ENCODE results near the gene ETS1. TPM values are rescaled to one million over a fixed set of nuclear protein-coding genes. Genes with fewer than 3 reads are reported as not detected.

The ETS1 gene
- total and polyA plus RNA-seq, 2 experiments from 2014 or later: 25.6 to 52.6 TPM

DNA sequence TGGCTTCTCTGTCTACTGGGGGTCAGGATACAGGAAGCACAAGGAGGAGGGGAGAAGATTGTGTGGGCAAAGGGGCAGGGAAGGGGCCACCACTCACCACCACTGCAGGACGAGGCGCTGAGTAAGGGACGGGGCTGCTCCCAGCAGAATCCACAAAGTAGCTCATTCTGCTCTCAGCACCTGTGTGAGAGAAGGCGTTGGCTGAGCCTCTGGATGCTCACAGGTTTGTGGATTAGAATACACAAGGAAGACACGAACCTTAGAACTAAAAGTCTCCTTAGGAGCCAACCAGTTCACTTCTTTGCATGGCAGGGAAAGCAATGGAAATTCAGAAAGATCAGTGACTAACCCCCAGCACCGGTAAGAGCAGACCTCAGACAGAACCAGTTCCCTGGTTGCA is 14.4 kb downstream of the ETS1 start:
- peaks cover 60% of the 10 kb centered on the region for H3K4me1 Mint-ChIP-seq
- Histone ChIP-seq H3K36me3 (ENCODE audit: insufficient read depth) (no peaks in the 10 kb centered on the region), H3K27ac (ENCODE audit: low read depth) (peak overlapping the region; percentile 87), H3K79me2 (replicated peaks; ENCODE audit: insufficient read depth) (peaks cover 61% of the 10 kb centered on the region), H3K27me3 (ENCODE audit: insufficient read depth) (no peaks in the 10 kb centered on the region), H3K9me2 (ENCODE audit: insufficient read depth) (no peaks in the 10 kb centered on the region), H3K4me3 (no peak overlapping the region), H3K4me1 (ENCODE audit: insufficient read depth) (peaks cover 46% of the 10 kb centered on the region), H3F3A (replicated peaks; ENCODE audit: low read depth) (no peaks in the 10 kb centered on the region), H2AFZ (no peak overlapping the region), H4K20me1 (replicated peaks; ENCODE audit: insufficient read depth) (no peaks in the 10 kb centered on the region), H3K4me2 (peak overlapping the region; percentile 40; the same call in 1 of the 2 replicates)
- peak; percentile 62 for DNase-seq (ENCODE audit: low spot score)
- TF ChIP-seq NANOG (IDR thresholded peaks at IDR 0.05; ENCODE audit: borderline replicate concordance): no peak
- no peak overlapping the region for H3K4me3 Mint-ChIP-seq
- peaks cover under 1% of the 10 kb centered on the region for H3K27me3 Mint-ChIP-seq (ENCODE audit: insufficient read depth, low read depth, poor library complexity)
- H3K9me3 Mint-ChIP-seq: no peaks in the 10 kb centered on the region
- ATAC-seq: peak; percentile 68
- H3K36me3 Mint-ChIP-seq (ENCODE audit: low read depth): peaks cover 4% of the 10 kb centered on the region; the same call in 2 of the 3 replicates
- H3K27ac Mint-ChIP-seq: no peak overlapping the region

DNA sequence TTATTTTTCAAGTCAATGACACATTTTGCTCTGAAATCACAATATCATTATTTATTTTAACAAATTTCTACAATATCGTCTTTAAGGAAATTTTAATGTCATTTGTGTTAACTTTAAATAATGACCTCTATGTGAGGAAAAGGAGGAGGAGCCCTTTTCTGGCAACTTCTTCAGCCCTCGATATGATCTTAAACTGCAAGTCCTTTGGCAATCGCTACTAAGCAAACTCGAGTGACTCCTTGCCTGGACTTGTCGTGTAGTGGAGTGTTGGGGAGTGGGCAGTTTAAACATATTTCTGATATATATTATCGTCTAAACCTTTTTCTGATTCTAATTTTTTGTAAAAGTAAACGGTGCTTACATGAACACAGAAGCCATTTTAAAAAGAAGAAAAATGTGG is 16.7 kb downstream of the ETS1 start:
- no peak overlapping the region for H3K4me3 ChIP-seq
- Mint-ChIP-seq H3K36me3 (ENCODE audit: low read depth) (peaks cover 13% of the 10 kb centered on the region), H3K27ac (no peak overlapping the region), H3K9me3 (no peaks in the 10 kb centered on the region), H3K4me3 (no peak overlapping the region), H3K4me1 (peaks cover 37% of the 10 kb centered on the region), H3K27me3 (ENCODE audit: insufficient read depth, low read depth, poor library complexity) (no peaks in the 10 kb centered on the region)
- DNase-seq (ENCODE audit: low spot score) (no peak), ATAC-seq (no peak)
- H3K9me2 ChIP-seq (ENCODE audit: insufficient read depth): no peaks in the 10 kb centered on the region
- no peaks in the 10 kb centered on the region for H3K27me3 ChIP-seq (ENCODE audit: insufficient read depth)
- H3K27ac ChIP-seq (ENCODE audit: low read depth): no peak overlapping the region
- no peaks in the 10 kb centered on the region; the same call in 1 of the 2 replicates for H4K20me1 ChIP-seq (replicated peaks; ENCODE audit: insufficient read depth)
- H3K79me2 ChIP-seq (replicated peaks; ENCODE audit: insufficient read depth): peaks cover 40% of the 10 kb centered on the region
- no peak overlapping the region for H2AFZ ChIP-seq
- H3K4me1 ChIP-seq (ENCODE audit: insufficient read depth): peaks cover 23% of the 10 kb centered on the region
- H3F3A ChIP-seq (replicated peaks; ENCODE audit: low read depth): no peaks in the 10 kb centered on the region
- H3K4me2 ChIP-seq: no peak overlapping the region
- H3K36me3 ChIP-seq (ENCODE audit: insufficient read depth): no peaks in the 10 kb centered on the region; the same call in 1 of the 2 replicates
- TF ChIP-seq, protein P1, sequence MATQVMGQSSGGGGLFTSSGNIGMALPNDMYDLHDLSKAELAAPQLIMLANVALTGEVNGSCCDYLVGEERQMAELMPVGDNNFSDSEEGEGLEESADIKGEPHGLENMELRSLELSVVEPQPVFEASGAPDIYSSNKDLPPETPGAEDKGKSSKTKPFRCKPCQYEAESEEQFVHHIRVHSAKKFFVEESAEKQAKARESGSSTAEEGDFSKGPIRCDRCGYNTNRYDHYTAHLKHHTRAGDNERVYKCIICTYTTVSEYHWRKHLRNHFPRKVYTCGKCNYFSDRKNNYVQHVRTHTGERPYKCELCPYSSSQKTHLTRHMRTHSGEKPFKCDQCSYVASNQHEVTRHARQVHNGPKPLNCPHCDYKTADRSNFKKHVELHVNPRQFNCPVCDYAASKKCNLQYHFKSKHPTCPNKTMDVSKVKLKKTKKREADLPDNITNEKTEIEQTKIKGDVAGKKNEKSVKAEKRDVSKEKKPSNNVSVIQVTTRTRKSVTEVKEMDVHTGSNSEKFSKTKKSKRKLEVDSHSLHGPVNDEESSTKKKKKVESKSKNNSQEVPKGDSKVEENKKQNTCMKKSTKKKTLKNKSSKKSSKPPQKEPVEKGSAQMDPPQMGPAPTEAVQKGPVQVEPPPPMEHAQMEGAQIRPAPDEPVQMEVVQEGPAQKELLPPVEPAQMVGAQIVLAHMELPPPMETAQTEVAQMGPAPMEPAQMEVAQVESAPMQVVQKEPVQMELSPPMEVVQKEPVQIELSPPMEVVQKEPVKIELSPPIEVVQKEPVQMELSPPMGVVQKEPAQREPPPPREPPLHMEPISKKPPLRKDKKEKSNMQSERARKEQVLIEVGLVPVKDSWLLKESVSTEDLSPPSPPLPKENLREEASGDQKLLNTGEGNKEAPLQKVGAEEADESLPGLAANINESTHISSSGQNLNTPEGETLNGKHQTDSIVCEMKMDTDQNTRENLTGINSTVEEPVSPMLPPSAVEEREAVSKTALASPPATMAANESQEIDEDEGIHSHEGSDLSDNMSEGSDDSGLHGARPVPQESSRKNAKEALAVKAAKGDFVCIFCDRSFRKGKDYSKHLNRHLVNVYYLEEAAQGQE (IDR thresholded peaks at IDR 0.05; ENCODE audit: unreplicated experiment): no peak
- TF ChIP-seq POLR2AphosphoS5 (IDR thresholded peaks at IDR 0.05; ENCODE audit: low read depth) (no peak), JUNB (IDR thresholded peaks at IDR 0.05; ENCODE audit: unreplicated experiment) (no peak), EZH2phosphoT487 (IDR thresholded peaks at IDR 0.05; ENCODE audit: unreplicated experiment) (no peak), ZNF331 (CRISPR knock-in tag; IDR thresholded peaks at IDR 0.05; ENCODE audit: low read depth) (no peak), ZNF114 (CRISPR knock-in tag; IDR thresholded peaks at IDR 0.05) (no peak), STAT1 (IDR thresholded peaks at IDR 0.05; ENCODE audit: unreplicated experiment) (no peak), NANOG (IDR thresholded peaks at IDR 0.05; ENCODE audit: borderline replicate concordance) (no peak)
- TF ChIP-seq, protein P2, sequence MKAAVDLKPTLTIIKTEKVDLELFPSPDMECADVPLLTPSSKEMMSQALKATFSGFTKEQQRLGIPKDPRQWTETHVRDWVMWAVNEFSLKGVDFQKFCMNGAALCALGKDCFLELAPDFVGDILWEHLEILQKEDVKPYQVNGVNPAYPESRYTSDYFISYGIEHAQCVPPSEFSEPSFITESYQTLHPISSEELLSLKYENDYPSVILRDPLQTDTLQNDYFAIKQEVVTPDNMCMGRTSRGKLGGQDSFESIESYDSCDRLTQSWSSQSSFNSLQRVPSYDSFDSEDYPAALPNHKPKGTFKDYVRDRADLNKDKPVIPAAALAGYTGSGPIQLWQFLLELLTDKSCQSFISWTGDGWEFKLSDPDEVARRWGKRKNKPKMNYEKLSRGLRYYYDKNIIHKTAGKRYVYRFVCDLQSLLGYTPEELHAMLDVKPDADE (IDR thresholded peaks at IDR 0.05): no peak
- TF ChIP-seq, protein P3, sequence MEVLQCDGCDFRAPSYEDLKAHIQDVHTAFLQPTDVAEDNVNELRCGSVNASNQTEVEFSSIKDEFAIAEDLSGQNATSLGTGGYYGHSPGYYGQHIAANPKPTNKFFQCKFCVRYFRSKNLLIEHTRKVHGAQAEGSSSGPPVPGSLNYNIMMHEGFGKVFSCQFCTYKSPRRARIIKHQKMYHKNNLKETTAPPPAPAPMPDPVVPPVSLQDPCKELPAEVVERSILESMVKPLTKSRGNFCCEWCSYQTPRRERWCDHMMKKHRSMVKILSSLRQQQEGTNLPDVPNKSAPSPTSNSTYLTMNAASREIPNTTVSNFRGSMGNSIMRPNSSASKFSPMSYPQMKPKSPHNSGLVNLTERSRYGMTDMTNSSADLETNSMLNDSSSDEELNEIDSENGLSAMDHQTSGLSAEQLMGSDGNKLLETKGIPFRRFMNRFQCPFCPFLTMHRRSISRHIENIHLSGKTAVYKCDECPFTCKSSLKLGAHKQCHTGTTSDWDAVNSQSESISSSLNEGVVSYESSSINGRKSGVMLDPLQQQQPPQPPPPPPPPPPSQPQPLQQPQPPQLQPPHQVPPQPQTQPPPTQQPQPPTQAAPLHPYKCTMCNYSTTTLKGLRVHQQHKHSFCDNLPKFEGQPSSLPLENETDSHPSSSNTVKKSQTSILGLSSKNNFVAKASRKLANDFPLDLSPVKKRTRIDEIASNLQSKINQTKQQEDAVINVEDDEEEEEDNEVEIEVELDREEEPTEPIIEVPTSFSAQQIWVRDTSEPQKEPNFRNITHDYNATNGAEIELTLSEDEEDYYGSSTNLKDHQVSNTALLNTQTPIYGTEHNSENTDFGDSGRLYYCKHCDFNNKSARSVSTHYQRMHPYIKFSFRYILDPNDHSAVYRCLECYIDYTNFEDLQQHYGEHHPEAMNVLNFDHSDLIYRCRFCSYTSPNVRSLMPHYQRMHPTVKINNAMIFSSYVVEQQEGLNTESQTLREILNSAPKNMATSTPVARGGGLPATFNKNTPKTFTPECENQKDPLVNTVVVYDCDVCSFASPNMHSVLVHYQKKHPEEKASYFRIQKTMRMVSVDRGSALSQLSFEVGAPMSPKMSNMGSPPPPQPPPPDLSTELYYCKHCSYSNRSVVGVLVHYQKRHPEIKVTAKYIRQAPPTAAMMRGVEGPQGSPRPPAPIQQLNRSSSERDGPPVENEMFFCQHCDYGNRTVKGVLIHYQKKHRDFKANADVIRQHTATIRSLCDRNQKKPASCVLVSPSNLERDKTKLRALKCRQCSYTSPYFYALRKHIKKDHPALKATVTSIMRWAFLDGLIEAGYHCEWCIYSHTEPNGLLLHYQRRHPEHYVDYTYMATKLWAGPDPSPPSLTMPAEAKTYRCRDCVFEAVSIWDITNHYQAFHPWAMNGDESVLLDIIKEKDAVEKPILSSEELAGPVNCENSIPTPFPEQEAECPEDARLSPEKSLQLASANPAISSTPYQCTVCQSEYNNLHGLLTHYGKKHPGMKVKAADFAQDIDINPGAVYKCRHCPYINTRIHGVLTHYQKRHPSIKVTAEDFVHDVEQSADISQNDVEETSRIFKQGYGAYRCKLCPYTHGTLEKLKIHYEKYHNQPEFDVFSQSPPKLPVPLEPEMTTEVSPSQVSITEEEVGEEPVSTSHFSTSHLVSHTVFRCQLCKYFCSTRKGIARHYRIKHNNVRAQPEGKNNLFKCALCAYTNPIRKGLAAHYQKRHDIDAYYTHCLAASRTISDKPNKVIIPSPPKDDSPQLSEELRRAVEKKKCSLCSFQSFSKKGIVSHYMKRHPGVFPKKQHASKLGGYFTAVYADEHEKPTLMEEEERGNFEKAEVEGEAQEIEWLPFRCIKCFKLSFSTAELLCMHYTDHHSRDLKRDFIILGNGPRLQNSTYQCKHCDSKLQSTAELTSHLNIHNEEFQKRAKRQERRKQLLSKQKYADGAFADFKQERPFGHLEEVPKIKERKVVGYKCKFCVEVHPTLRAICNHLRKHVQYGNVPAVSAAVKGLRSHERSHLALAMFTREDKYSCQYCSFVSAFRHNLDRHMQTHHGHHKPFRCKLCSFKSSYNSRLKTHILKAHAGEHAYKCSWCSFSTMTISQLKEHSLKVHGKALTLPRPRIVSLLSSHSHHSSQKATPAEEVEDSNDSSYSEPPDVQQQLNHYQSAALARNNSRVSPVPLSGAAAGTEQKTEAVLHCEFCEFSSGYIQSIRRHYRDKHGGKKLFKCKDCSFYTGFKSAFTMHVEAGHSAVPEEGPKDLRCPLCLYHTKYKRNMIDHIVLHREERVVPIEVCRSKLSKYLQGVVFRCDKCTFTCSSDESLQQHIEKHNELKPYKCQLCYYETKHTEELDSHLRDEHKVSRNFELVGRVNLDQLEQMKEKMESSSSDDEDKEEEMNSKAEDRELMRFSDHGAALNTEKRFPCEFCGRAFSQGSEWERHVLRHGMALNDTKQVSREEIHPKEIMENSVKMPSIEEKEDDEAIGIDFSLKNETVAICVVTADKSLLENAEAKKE (CRISPR knock-in tag; IDR thresholded peaks at IDR 0.05): no peak
